H9 (cell line): ENCODE results near the gene NARS2. TPM values are rescaled to one million over a fixed set of nuclear protein-coding genes. Genes with fewer than 3 reads are reported as not detected.

Source experiments
- DNase-seq: peaks from one replicate; pipeline ENCODE4 v3.0.0-alpha.2; 2017
- H2AFZ ChIP-seq: one replicate; pipeline ENCODE4 v1.6.1; 2013; ENCODE audit warnings: mild to moderate bottlenecking, low read length, control low read depth, moderate library complexity
- H2AK5ac ChIP-seq: 2 replicates; pipeline ENCODE4 v1.6.1; 2013; ENCODE audit warnings: low read length, control low read depth, mixed read lengths; ENCODE audit not compliant: insufficient read length
- H2BK120ac ChIP-seq: one replicate; pipeline ENCODE4 v1.6.1; 2013; ENCODE audit warnings: low read depth, mild to moderate bottlenecking, low read length, control low read depth, inconsistent platforms; ENCODE audit not compliant: poor library complexity, severe bottlenecking
- H2BK12ac ChIP-seq: 2 replicates; pipeline ENCODE4 v1.6.1; 2013; ENCODE audit warnings: low read length, control low read depth, mixed read lengths, low read depth; ENCODE audit not compliant: insufficient read length
- H2BK15ac ChIP-seq: 2 replicates; pipeline ENCODE4 v1.6.1; 2013; ENCODE audit warnings: low read depth, low read length, control low read depth
- H2BK20ac ChIP-seq: one replicate; pipeline ENCODE4 v1.6.1; 2013; ENCODE audit warnings: low read depth, mild to moderate bottlenecking, low read length, control low read depth, inconsistent platforms; ENCODE audit not compliant: poor library complexity, severe bottlenecking
- H2BK5ac ChIP-seq: 2 replicates; pipeline ENCODE4 v1.6.1; 2013; ENCODE audit warnings: low read length, control low read depth, mixed read lengths; ENCODE audit not compliant: insufficient read length
- H3K14ac ChIP-seq: 2 replicates; pipeline ENCODE4 v1.6.1; 2013; ENCODE audit warnings: low read length, control low read depth; ENCODE audit not compliant: insufficient read depth
- H3K18ac ChIP-seq: 2 replicates; pipeline ENCODE4 v1.6.1; 2013; ENCODE audit warnings: low read depth, mild to moderate bottlenecking, mixed read lengths, low read length, control low read depth; ENCODE audit not compliant: insufficient read length
- H3K23ac ChIP-seq: 2 replicates; pipeline ENCODE4 v1.6.1; 2013; ENCODE audit warnings: low read length, control low read depth, mixed read lengths, low read depth; ENCODE audit not compliant: insufficient read length
- H3K23me2 ChIP-seq: 2 replicates; pipeline ENCODE4 v1.6.1; 2013; ENCODE audit warnings: low read depth, mild to moderate bottlenecking, mixed read lengths, low read length, control low read depth; ENCODE audit not compliant: insufficient read length, poor library complexity, severe bottlenecking
- H3K27ac ChIP-seq: 2 replicates; pipeline ENCODE4 v1.5.1; 2013; ENCODE audit warnings: low read length, control low read depth, mixed read lengths, low read depth; ENCODE audit not compliant: insufficient read length
- H3K27me3 ChIP-seq: 2 replicates; pipeline ENCODE4 v1.6.1; 2013; ENCODE audit warnings: low read length, control low read depth, inconsistent platforms; ENCODE audit not compliant: insufficient read depth
- H3K4ac ChIP-seq: 2 replicates; pipeline ENCODE4 v1.6.1; 2013; ENCODE audit warnings: low read depth, mild to moderate bottlenecking, control low read depth, inconsistent platforms, low read length, moderate library complexity
- H3K4me1 ChIP-seq: 2 replicates; pipeline ENCODE4 v1.6.1; 2013; ENCODE audit warnings: low read length, control low read depth, inconsistent platforms; ENCODE audit not compliant: insufficient read depth
- H3K4me2 ChIP-seq: 2 replicates; pipeline ENCODE4 v1.6.1; 2013; ENCODE audit warnings: low read length, control low read depth, mixed read lengths; ENCODE audit not compliant: insufficient read length, insufficient read depth
- H3K56ac ChIP-seq: 2 replicates; pipeline ENCODE4 v1.6.1; 2013; ENCODE audit warnings: low read depth, mild to moderate bottlenecking, mixed read lengths, low read length, control low read depth; ENCODE audit not compliant: insufficient read length
- H3K79me1 ChIP-seq: 2 replicates; pipeline ENCODE4 v1.6.1; 2013; ENCODE audit warnings: low read depth, mild to moderate bottlenecking, moderate library complexity, low read length, control low read depth, inconsistent platforms; ENCODE audit not compliant: insufficient read depth, poor library complexity, severe bottlenecking
- H3K79me2 ChIP-seq: 2 replicates; pipeline ENCODE4 v1.6.1; 2013; ENCODE audit warnings: low read length, control low read depth, inconsistent platforms; ENCODE audit not compliant: insufficient read depth
- H3K9ac ChIP-seq: 2 replicates; pipeline ENCODE4 v1.6.1; 2013; ENCODE audit warnings: low read length, control low read depth, mixed read lengths; ENCODE audit not compliant: insufficient read length; ENCODE audit errors: extremely low read depth
- H3K9me3 ChIP-seq: one replicate; pipeline ENCODE4 v1.6.1; 2013; ENCODE audit warnings: low read depth, low read length, inconsistent platforms; ENCODE audit not compliant: control insufficient read depth
- H3T11ph ChIP-seq: one replicate; pipeline ENCODE4 v1.6.1; 2013; ENCODE audit warnings: mild to moderate bottlenecking, low read length, control low read depth, inconsistent platforms
- H4K20me1 ChIP-seq: one replicate; pipeline ENCODE4 v1.6.1; 2013; ENCODE audit not compliant: control insufficient read depth, insufficient read length, insufficient read depth
- H4K5ac ChIP-seq: 2 replicates; pipeline ENCODE4 v1.6.1; 2013; ENCODE audit warnings: low read depth, mild to moderate bottlenecking, mixed read lengths, low read length, control low read depth; ENCODE audit not compliant: insufficient read length
- H4K8ac ChIP-seq: replicated peaks from 2 replicates; pipeline ENCODE4 v1.6.1; 2013; ENCODE audit warnings: low read length, control low read depth, mixed read lengths, low read depth; ENCODE audit not compliant: insufficient read length
- H4K91ac ChIP-seq: 2 replicates; pipeline ENCODE4 v1.6.1; 2013; ENCODE audit warnings: low read depth, mild to moderate bottlenecking, moderate library complexity, mixed read lengths, low read length, control low read depth; ENCODE audit not compliant: insufficient read length
- H3K27ac Mint-ChIP-seq, 3 experiments: 2 replicates in 2 of 3; 3 replicates in 1 of 3; pipeline ENCODE4 v1.8.0; 2020 to 2021; ENCODE audit warnings: mixed read lengths in 3 of 3, mild to moderate bottlenecking in 1 of 3, moderate library complexity in 1 of 3
- H3K27me3 Mint-ChIP-seq: 2 replicates; pipeline ENCODE4 v1.8.0; 2021; ENCODE audit warnings: low read depth, mild to moderate bottlenecking, moderate library complexity, mixed read lengths
- H3K36me3 Mint-ChIP-seq, 3 experiments: 2 replicates in 2 of 3; 3 replicates in 1 of 3; pipeline ENCODE4 v1.8.0; 2020 to 2021; ENCODE audit warnings: low read depth in 3 of 3, mixed read lengths in 3 of 3; ENCODE audit not compliant: insufficient read depth in 1 of 3
- H3K4me1 Mint-ChIP-seq, 2 experiments: 2 replicates each; pipeline ENCODE4 v1.8.0; 2020; ENCODE audit warnings: mixed read lengths in 2 of 2
- H3K4me3 Mint-ChIP-seq, 2 experiments: 2 replicates in 1 of 2; 3 replicates in 1 of 2; pipeline ENCODE4 v1.8.0; 2020 to 2021; ENCODE audit warnings: mild to moderate bottlenecking in 2 of 2, mixed read lengths in 2 of 2, moderate library complexity in 1 of 2
- H3K9me3 Mint-ChIP-seq, 2 experiments: 2 replicates in 1 of 2; 3 replicates in 1 of 2; pipeline ENCODE4 v1.8.0; 2020; ENCODE audit warnings: mild to moderate bottlenecking in 2 of 2, mixed read lengths in 2 of 2, moderate library complexity in 1 of 2
- WGBS: extraction: QIAGEN DNeasy Blood & Tissue Kit; methylation state at CpG from one replicate; pipeline ENCODE4 v1.1.7; 2013; ENCODE audit warnings: missing lambda C conversion rate, low lambda C conversion rate, mixed read lengths; ENCODE audit not compliant: insufficient read length; ENCODE audit errors: extremely low coverage; 5-methylcytosine and 5-hydroxymethylcytosine counted together
- total RNA-seq: library from RNA; stranded (reverse); gene quantifications from 2 replicates; pipeline ENCODE4 v1.2.1, GENCODE V29; 2021
- TF ChIP-seq, protein P1 (sequence below): fragments of 200-600 bp; sonication (generic); conservative IDR thresholded peaks from 3 replicates; pipeline ENCODE4 v1.8.0; 2021; ENCODE audit warnings: antibody characterized with exemption, mild to moderate bottlenecking

NARS2 gene
- total RNA-seq, 1 experiment from 2014 or later = 29.7 TPM

DNA sequence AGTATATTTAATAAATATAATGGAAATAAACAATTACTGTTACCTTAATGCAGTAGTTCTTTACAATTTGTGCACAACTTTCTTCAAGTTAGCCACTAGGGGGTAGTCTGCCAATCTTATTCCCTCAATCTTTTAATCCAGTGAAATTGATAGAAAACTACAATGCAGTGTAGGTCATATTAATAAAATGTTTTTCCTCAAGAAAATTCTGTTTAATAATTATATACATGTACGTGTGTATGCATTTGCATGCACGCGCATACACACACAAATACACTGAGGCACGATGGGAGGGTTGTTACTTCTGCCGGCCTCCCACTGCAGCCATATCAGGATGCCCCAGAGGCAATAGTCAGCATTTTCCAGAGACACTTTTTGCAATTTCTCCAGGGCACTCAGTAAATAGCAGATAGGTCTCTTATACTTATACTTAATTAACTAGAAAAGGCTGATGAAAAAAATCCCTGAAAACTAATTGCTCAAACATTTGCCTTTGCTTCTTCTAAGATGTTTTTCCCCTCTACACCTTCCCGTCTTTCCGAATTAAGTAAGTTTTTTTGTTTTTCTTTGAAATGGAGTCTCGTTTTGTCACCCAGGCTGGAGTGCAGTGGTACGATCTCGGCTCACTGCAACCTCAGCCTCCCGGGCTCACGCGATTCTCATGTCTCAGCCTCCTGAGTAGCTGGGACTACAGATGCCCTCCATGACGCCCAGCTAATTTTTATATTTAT, 160.2 kb downstream of the NARS2 start:
- no peaks in the 10 kb centered on the region for H3K79me1 ChIP-seq
- no peak overlapping the region for H4K5ac ChIP-seq
- H2BK15ac ChIP-seq = no peak overlapping the region
- TF ChIP-seq, protein P1, sequence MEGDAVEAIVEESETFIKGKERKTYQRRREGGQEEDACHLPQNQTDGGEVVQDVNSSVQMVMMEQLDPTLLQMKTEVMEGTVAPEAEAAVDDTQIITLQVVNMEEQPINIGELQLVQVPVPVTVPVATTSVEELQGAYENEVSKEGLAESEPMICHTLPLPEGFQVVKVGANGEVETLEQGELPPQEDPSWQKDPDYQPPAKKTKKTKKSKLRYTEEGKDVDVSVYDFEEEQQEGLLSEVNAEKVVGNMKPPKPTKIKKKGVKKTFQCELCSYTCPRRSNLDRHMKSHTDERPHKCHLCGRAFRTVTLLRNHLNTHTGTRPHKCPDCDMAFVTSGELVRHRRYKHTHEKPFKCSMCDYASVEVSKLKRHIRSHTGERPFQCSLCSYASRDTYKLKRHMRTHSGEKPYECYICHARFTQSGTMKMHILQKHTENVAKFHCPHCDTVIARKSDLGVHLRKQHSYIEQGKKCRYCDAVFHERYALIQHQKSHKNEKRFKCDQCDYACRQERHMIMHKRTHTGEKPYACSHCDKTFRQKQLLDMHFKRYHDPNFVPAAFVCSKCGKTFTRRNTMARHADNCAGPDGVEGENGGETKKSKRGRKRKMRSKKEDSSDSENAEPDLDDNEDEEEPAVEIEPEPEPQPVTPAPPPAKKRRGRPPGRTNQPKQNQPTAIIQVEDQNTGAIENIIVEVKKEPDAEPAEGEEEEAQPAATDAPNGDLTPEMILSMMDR = peak; percentile 79
- H3K27ac Mint-ChIP-seq = no peak overlapping the region
- no peak overlapping the region for H2BK5ac ChIP-seq
- H3K4me1 Mint-ChIP-seq = peaks cover 23 to 26% of the 10 kb centered on the region in 2 experiments
- H3K4me2 ChIP-seq = no peak overlapping the region
- no peak overlapping the region for H2BK120ac ChIP-seq
- H2BK12ac ChIP-seq = no peak overlapping the region
- no peak for DNase-seq
- peaks cover 15% of the 10 kb centered on the region for H3K23me2 ChIP-seq
- H3K79me2 ChIP-seq = no peaks in the 10 kb centered on the region
- peaks cover 5% of the 10 kb centered on the region for H3K27me3 ChIP-seq
- H3K56ac ChIP-seq = no peak overlapping the region
- no peak overlapping the region for H3K4me3 Mint-ChIP-seq
- H3K23ac ChIP-seq = no peak overlapping the region
- no peak overlapping the region for H2AFZ ChIP-seq
- H3K27me3 Mint-ChIP-seq = peaks cover 26% of the 10 kb centered on the region
- no peak overlapping the region for H3K9ac ChIP-seq
- H2BK20ac ChIP-seq = no peak overlapping the region
- H3K18ac ChIP-seq = no peak overlapping the region
- no CpG with 5 or more reads among the region's 14 CpGs for WGBS
- no peak overlapping the region for H4K8ac ChIP-seq
- H3K36me3 Mint-ChIP-seq = peaks cover 0 to 4% (median 2%) of the 10 kb centered on the region in 3 experiments; a peak in 3 of 7 replicates
- H3K9me3 Mint-ChIP-seq = peaks cover 4% of the 10 kb centered on the region in 2 experiments; a peak in 4 of 5 replicates
- H4K91ac ChIP-seq = no peak overlapping the region
- H3K27ac ChIP-seq = no peak overlapping the region
- H3T11ph ChIP-seq = no peak overlapping the region
- H3K9me3 ChIP-seq = no peaks in the 10 kb centered on the region
- H2AK5ac ChIP-seq = no peak overlapping the region
- no peak overlapping the region for H3K4ac ChIP-seq
- peaks cover 2% of the 10 kb centered on the region; the same call in 1 of the 2 replicates for H3K4me1 ChIP-seq
- no peaks in the 10 kb centered on the region for H4K20me1 ChIP-seq
- no peak overlapping the region for H3K14ac ChIP-seq
